GM19468 (cell line): ENCODE results near the gene NDUFA13.
"Not testable (repeated sequence)": the region's sequence is repeated elsewhere in the genome, so short reads cannot be mapped to it uniquely, and the experiment has no call there.

Experiments used
- ATAC-seq: cut with Tn5 transposase; IDR thresholded peaks from one replicate; pipeline ENCODE4 v1.9.1; 2021; ENCODE audit warnings: mild to moderate bottlenecking, moderate library complexity, moderate number of reproducible peaks; ENCODE audit not compliant: unreplicated experiment; ENCODE audit errors: extremely low read depth

Gene NDUFA13

GRCh38 chr19:19515642-19516519 lies at the start of gene NDUFA13:
Gene NDUFA13 (plus strand): TSS chr19:19516225. CDS start chr19:19516239, 14 bp downstream.
- peak; percentile 88 for ATAC-seq

GRCh38 chr19:19468424-19469050 lies 47.5 kb upstream of the NDUFA13 start:
- ATAC-seq: no peak

GRCh38 chr19:19470579-19470978 lies 45.4 kb upstream of the NDUFA13 start:
- ATAC-seq: no peak

- no peak for ATAC-seq
These were observed 44.3 kb upstream of the NDUFA13 start for GRCh38 chr19:19471682-19472081.

- ATAC-seq: not testable (repeated sequence)
These were observed 43.9 kb upstream of the NDUFA13 start for GRCh38 chr19:19472106-19472505.

- ATAC-seq: no peak
These were observed 40.8 kb upstream of the NDUFA13 start for GRCh38 chr19:19475015-19475765.

GRCh38 chr19:19475849-19476828 lies 39.9 kb upstream of the NDUFA13 start:
- no peak for ATAC-seq

- ATAC-seq: no peak
These were observed 38.2 kb upstream of the NDUFA13 start for GRCh38 chr19:19477705-19478383.

- ATAC-seq: no peak
These were observed 35.3 kb upstream of the NDUFA13 start for GRCh38 chr19:19480688-19481087.

GRCh38 chr19:19482809-19483596 lies 33.0 kb upstream of the NDUFA13 start:
- ATAC-seq: no peak

GRCh38 chr19:19485161-19485997 lies 30.6 kb upstream of the NDUFA13 start:
- ATAC-seq: no peak

GRCh38 chr19:19485998-19486290 lies 30.1 kb upstream of the NDUFA13 start:
- no peak for ATAC-seq

GRCh38 chr19:19486343-19487076 lies 29.5 kb upstream of the NDUFA13 start:
- ATAC-seq: no peak

- no peak for ATAC-seq
These were observed 28.7 kb upstream of the NDUFA13 start for GRCh38 chr19:19487077-19487949.

- no peak for ATAC-seq
These were observed 27.8 kb upstream of the NDUFA13 start for GRCh38 chr19:19487950-19488874.
